Measurements from ENCODE around the gene EMC8.

DNA sequence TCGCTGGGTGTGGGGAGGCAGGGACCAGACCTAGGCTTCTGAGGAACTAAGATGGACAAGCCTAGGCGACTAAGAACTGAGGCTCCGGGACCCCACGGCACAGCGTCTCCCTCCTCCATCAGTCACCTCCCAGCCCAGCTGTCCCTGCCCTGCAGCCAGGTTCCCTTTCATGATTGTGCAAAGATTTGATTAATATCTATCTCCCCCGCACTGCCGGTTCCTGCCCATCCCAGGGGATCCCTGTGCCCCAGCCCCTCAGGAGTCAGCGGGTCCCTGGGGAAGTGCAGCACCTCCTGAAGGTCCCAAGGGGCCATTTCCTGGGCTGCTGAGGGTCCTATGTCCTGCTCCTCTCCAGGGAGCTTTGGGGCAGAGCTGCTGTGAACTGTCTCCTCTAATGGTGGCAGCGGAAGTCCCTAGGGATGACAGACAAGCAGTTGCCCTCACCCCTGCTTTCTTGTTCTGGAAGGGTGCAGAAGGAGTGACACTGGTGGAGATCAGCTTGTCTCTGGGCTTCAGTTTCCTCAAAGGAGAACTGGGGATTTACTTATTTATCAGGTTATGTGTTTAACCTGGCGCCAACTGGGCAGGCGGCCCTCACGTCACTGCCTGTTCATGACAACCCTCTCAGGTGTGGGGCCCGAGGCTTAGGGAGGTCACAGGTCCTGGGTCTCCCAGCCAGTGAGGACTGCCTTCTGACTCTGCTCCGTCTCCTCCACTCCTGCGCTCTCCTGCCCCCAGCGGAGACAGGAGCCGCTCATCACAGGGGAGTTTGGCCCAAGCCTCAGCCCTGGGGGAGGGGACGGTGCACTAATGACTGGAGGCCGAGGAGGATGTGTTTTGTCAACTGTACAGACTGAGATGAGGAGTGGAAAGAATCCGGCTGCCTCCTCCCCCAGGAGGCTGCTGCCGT is 46.6 kb downstream of the EMC8 start:
- TF ChIP-seq, protein P1, sequence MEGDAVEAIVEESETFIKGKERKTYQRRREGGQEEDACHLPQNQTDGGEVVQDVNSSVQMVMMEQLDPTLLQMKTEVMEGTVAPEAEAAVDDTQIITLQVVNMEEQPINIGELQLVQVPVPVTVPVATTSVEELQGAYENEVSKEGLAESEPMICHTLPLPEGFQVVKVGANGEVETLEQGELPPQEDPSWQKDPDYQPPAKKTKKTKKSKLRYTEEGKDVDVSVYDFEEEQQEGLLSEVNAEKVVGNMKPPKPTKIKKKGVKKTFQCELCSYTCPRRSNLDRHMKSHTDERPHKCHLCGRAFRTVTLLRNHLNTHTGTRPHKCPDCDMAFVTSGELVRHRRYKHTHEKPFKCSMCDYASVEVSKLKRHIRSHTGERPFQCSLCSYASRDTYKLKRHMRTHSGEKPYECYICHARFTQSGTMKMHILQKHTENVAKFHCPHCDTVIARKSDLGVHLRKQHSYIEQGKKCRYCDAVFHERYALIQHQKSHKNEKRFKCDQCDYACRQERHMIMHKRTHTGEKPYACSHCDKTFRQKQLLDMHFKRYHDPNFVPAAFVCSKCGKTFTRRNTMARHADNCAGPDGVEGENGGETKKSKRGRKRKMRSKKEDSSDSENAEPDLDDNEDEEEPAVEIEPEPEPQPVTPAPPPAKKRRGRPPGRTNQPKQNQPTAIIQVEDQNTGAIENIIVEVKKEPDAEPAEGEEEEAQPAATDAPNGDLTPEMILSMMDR (IDR thresholded peaks at IDR 0.05): peak; percentile 80
- no peak for TF ChIP-seq ZFX (IDR thresholded peaks at IDR 0.05; ENCODE audit: borderline replicate concordance)
